ENCODE data around the gene GALNT13.

Gene GALNT13

DNA sequence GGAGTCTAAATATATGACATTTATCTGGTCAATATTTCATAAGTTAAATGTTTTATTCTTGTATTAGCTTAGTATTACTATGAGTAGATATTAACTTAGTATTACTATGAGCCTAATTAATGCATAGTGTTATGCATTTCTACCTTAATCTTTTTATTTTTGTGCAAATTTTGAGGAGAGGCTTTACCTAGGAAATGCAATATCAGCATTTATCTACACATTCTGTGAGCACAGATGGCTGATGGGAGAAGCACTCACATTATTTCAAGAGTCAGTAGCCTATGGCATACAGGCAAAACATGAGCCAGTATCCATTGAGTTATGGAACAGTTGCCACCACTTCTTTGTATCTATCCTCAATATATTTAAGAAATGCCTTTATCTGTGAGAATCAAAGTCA, 422.1 kb downstream of the GALNT13 start:
- DNase-seq (ENCODE audit: low read depth) = no peak
- H3K4me3 ChIP-seq (ENCODE audit: low read depth, low read length) = no peak overlapping the region
- TF ChIP-seq, protein P1, sequence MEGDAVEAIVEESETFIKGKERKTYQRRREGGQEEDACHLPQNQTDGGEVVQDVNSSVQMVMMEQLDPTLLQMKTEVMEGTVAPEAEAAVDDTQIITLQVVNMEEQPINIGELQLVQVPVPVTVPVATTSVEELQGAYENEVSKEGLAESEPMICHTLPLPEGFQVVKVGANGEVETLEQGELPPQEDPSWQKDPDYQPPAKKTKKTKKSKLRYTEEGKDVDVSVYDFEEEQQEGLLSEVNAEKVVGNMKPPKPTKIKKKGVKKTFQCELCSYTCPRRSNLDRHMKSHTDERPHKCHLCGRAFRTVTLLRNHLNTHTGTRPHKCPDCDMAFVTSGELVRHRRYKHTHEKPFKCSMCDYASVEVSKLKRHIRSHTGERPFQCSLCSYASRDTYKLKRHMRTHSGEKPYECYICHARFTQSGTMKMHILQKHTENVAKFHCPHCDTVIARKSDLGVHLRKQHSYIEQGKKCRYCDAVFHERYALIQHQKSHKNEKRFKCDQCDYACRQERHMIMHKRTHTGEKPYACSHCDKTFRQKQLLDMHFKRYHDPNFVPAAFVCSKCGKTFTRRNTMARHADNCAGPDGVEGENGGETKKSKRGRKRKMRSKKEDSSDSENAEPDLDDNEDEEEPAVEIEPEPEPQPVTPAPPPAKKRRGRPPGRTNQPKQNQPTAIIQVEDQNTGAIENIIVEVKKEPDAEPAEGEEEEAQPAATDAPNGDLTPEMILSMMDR (IDR thresholded peaks at IDR 0.05; ENCODE audit: low read depth, low read length, missing control alignments) = no peak

DNA sequence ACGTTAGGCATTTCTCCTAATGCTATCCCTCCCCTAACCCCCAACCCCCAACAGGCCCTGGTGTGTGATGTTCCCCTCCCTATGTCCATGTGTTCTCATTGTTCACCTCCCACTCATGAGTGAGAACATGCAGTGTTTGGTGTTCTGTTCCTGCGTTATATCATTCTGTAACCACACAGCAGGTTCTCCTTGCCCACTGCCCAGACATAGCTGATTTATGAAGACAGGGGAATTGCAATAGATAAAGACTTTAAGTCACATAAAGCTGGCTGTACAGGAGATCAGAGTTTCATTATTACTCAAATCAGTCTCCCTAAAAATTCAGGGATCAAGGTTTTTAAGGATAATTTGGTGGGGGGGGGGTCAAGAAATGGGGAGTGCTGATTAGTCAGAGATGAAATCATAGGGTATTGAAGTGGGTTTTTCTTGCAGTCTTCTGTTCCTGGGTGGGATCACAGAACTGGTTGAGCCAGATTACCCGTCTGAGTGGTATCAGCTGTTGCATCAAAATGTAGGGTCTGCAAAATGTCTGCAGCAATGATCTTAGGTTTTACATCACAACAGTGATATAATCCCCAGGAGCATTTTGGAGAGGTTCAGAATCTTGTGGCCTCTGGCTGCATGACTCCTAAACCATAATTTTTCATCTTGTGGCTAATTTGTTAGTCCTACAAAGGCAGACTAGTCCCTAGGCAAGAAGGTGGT, 434.7 kb downstream of the GALNT13 start:
- no peak overlapping the region for H3K4me3 ChIP-seq (ENCODE audit: low read depth, low read length)
- TF ChIP-seq, protein P1 (IDR thresholded peaks at IDR 0.05; ENCODE audit: low read depth, low read length, missing control alignments) = no peak
- DNase-seq (ENCODE audit: low read depth) = no peak

DNA sequence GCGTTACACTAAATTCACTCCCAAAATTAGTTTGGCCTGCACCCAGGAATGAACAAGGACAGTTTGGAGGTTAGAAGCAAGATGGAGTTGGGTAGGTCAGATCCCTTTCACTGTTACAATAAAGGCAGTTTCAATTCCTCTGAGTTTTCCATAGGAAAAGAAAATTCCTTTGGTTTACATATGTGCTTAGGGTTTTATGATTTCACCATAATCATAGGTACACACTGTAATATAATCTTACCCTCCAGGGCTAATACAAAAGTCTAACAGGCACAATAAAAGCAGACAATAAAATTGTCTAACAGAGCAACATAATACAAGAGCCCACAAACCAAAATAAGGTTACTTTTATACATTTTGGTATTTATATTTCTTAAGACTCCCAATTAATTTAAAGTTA, 435.3 kb downstream of the GALNT13 start:
- H3K4me3 ChIP-seq (ENCODE audit: low read depth, low read length) = no peak overlapping the region
- TF ChIP-seq, protein P1 (IDR thresholded peaks at IDR 0.05; ENCODE audit: low read depth, low read length, missing control alignments) = no peak
- DNase-seq (ENCODE audit: low read depth) = no peak

DNA sequence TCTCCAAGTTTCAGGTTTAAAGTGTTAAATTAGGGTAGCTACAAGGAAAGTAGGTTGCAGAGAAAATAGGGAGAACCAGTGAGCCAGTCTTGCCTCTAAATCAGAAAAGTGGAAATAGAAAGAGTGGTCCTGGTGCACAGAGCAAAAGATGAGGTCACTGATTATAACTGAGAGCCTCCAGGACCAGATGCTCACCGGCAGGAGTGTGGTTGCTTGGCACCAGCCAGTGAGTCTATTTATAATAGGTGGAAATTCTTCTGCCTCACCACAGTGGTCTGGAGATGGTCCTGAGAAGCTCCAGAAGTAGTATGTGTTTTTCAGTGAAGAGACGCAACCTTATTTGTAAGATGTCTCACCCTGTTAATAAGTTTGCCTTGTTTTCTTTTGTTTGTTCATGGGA, 452.9 kb downstream of the GALNT13 start:
- TF ChIP-seq, protein P1 (IDR thresholded peaks at IDR 0.05; ENCODE audit: low read depth, low read length, missing control alignments) = no peak
- no peak for DNase-seq (ENCODE audit: low read depth)

DNA sequence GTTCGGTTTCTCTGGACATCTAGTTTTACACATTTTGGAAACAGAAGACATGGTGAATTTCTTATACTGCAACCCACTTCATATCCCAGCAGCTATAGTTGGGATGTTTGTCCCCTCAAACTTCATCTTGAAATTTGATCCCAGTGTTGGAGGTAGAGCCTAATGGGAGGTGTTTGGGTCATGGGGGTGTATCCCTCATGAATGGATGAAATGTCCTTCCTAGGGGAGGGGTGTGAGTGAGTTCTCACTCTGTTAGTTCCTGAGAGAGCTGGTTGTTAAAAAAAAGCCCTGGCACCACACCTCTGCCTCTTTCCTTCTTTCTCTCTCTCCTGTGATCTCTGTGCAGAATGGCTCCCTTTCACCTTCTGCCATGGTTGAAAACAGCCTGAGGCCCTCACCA, 457.8 kb downstream of the GALNT13 start:
- no peak for DNase-seq (ENCODE audit: low read depth)
- TF ChIP-seq, protein P1 (IDR thresholded peaks at IDR 0.05; ENCODE audit: low read depth, low read length, missing control alignments) = no peak

More for the DNA sequence above, 452.9 kb downstream of the GALNT13 start:
- no peak overlapping the region for H3K4me3 ChIP-seq (ENCODE audit: low read depth, low read length)

DNA sequence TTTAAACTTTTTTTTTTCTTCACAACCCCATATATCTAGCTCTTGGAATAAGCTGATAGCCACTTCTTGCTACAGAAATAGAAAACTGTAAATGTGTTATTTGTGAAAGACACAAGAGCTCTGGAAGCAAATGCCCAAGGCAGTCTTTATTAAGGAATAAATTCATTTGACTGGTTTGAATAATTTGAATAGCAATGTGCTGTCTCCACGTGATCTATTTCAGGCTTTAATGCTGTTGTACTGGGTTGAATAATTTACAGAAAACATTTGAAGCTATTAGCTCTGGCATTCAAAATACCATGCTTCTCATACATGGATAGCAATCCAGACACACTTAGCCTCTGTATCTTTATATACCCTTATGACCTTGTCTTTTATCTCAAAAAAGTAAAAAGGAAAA, 460.1 kb downstream of the GALNT13 start:
- DNase-seq (ENCODE audit: low read depth) = no peak
- TF ChIP-seq, protein P1 (IDR thresholded peaks at IDR 0.05; ENCODE audit: low read depth, low read length, missing control alignments) = no peak
- no peak overlapping the region for H3K4me3 ChIP-seq (ENCODE audit: low read depth, low read length)

More for the DNA sequence above, 457.8 kb downstream of the GALNT13 start:
- H3K4me3 ChIP-seq (ENCODE audit: low read depth, low read length) = no peak overlapping the region

DNA sequence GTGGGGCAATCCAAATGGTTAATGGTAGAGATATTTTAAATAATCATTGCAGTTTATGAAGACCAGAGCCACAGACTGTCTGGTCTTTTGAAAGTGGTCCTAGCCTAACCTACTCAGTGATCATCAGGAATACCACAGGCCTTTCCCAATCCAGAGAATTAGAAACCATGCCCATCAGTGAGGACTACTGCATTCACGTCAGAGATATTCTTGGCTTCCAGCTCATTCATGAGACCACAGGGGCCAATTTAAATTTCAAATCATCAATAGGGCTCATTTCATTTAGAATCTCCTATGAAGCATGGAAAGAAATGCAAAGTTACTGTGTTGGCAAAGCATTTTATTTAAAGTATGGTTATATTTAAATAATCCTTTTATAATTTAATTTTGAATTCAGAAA, 464.5 kb downstream of the GALNT13 start:
- TF ChIP-seq, protein P1 (IDR thresholded peaks at IDR 0.05; ENCODE audit: low read depth, low read length, missing control alignments) = no peak
- no peak overlapping the region for H3K4me3 ChIP-seq (ENCODE audit: low read depth, low read length)
- no peak for DNase-seq (ENCODE audit: low read depth)

Measured in GM12864 (cell line).